VCaP (cell line): ENCODE measurements around the gene EML4.
A peak's percentile ranks its signal among the peaks of the same experiment; 100 is the strongest.

Source experiments
- H3K27ac ChIP-seq: fragments of 450-650 bp; 2 replicates; pipeline ENCODE4 v1.5.1; 2017
- CTCF ChIP-seq: fragments of 450-650 bp; conservative IDR thresholded peaks from 2 replicates; pipeline ENCODE4 v1.5.1; 2017; ENCODE audit warnings: mild to moderate bottlenecking, moderate library complexity

EML4 gene

GRCh38 chr2:42233976-42234441, 64.9 kb downstream of the EML4 start:
- no peak overlapping the region for H3K27ac ChIP-seq
- TF ChIP-seq CTCF, result no peak

GRCh38 chr2:42236911-42237310, 67.8 kb downstream of the EML4 start:
- no peak overlapping the region for H3K27ac ChIP-seq
- TF ChIP-seq CTCF, result no peak

- no peak overlapping the region for H3K27ac ChIP-seq
- TF ChIP-seq CTCF, result peak; percentile 71
Observed at GRCh38 chr2:42238644-42239288, 69.6 kb downstream of the EML4 start.

- no peak for TF ChIP-seq CTCF
Observed at GRCh38 chr2:42239289-42239661, 70.1 kb downstream of the EML4 start.

GRCh38 chr2:42239811-42240210, 70.7 kb downstream of the EML4 start:
- no peak for TF ChIP-seq CTCF

More at GRCh38 chr2:42239289-42239661, 70.1 kb downstream of the EML4 start:
- no peak overlapping the region for H3K27ac ChIP-seq

GRCh38 chr2:42241517-42241916, 72.4 kb downstream of the EML4 start:
- no peak overlapping the region for H3K27ac ChIP-seq
- TF ChIP-seq CTCF, result no peak

More at GRCh38 chr2:42239811-42240210, 70.7 kb downstream of the EML4 start:
- H3K27ac ChIP-seq, result no peak overlapping the region

GRCh38 chr2:42243297-42243696, 74.1 kb downstream of the EML4 start:
- H3K27ac ChIP-seq, result no peak overlapping the region
- no peak for TF ChIP-seq CTCF
